ENCODE results near the gene PTPA.

The PTPA gene

GRCh38 chr9:129103595-129103965 lies 7.6 kb upstream of the PTPA start:
- no peaks in the 10 kb centered on the region for H3F3A ChIP-seq (ENCODE audit: insufficient read depth)
- H3K9me3 ChIP-seq (ENCODE audit: insufficient read depth, low read length): no peaks in the 10 kb centered on the region
- H2AFZ ChIP-seq (ENCODE audit: low read depth, low read length, severe bottlenecking): no peak overlapping the region
- H3K9ac ChIP-seq (ENCODE audit: low read length): no peak overlapping the region
- no peaks in the 10 kb centered on the region for H4K20me1 ChIP-seq (ENCODE audit: low read depth, low read length)
- H3K27me3 ChIP-seq (ENCODE audit: low read length): no peaks in the 10 kb centered on the region
- H3K9me2 ChIP-seq (replicated peaks; ENCODE audit: insufficient read depth, low read length): no peaks in the 10 kb centered on the region
- H3K79me2 ChIP-seq (ENCODE audit: insufficient read depth, low read length): no peaks in the 10 kb centered on the region
- H3K27ac ChIP-seq (ENCODE audit: low read depth, low read length): no peak overlapping the region
- no peak overlapping the region for H3K4me2 ChIP-seq (ENCODE audit: low read depth, low read length, poor library complexity, severe bottlenecking)
- H3K36me3 ChIP-seq (ENCODE audit: low read length): no peaks in the 10 kb centered on the region
- TF ChIP-seq EZH2phosphoT487 (conservative IDR thresholded peaks at IDR 0.05; ENCODE audit: low read length) (no peak), CTCF (IDR thresholded peaks at IDR 0.05; ENCODE audit: insufficient read depth, low read length, poor library complexity, severe bottlenecking) (no peak)
- no peak overlapping the region for H3K4me3 ChIP-seq (ENCODE audit: insufficient read depth, low read length, poor library complexity, severe bottlenecking)

- Histone ChIP-seq H3F3A (ENCODE audit: insufficient read depth) (no peaks in the 10 kb centered on the region), H3K9ac (ENCODE audit: low read length) (no peak overlapping the region), H3K4me2 (ENCODE audit: low read depth, low read length, poor library complexity, severe bottlenecking) (no peak overlapping the region), H3K27ac (ENCODE audit: low read depth, low read length) (no peak overlapping the region), H3K79me2 (ENCODE audit: insufficient read depth, low read length) (no peaks in the 10 kb centered on the region), H4K20me1 (ENCODE audit: low read depth, low read length) (no peaks in the 10 kb centered on the region), H3K36me3 (ENCODE audit: low read length) (no peaks in the 10 kb centered on the region), H3K9me2 (replicated peaks; ENCODE audit: insufficient read depth, low read length) (no peaks in the 10 kb centered on the region), H3K4me3 (ENCODE audit: insufficient read depth, low read length, poor library complexity, severe bottlenecking) (no peak overlapping the region), H3K9me3 (ENCODE audit: insufficient read depth, low read length) (no peaks in the 10 kb centered on the region), H3K27me3 (ENCODE audit: low read length) (no peaks in the 10 kb centered on the region), H2AFZ (ENCODE audit: low read depth, low read length, severe bottlenecking) (no peak overlapping the region)
- TF ChIP-seq EZH2phosphoT487 (conservative IDR thresholded peaks at IDR 0.05; ENCODE audit: low read length) (no peak), CTCF (IDR thresholded peaks at IDR 0.05; ENCODE audit: insufficient read depth, low read length, poor library complexity, severe bottlenecking) (no peak)
These were observed 7.2 kb upstream of the PTPA start for GRCh38 chr9:129104051-129104450.

GRCh38 chr9:129105857-129106694 lies 5.1 kb upstream of the PTPA start:
- no peak for TF ChIP-seq CTCF (IDR thresholded peaks at IDR 0.05; ENCODE audit: insufficient read depth, low read length, poor library complexity, severe bottlenecking)
- no peak for TF ChIP-seq EZH2phosphoT487 (conservative IDR thresholded peaks at IDR 0.05; ENCODE audit: low read length)
- Histone ChIP-seq H3K36me3 (ENCODE audit: low read length) (no peaks in the 10 kb centered on the region), H3K27me3 (ENCODE audit: low read length) (no peaks in the 10 kb centered on the region), H3F3A (ENCODE audit: insufficient read depth) (no peaks in the 10 kb centered on the region), H3K9ac (ENCODE audit: low read length) (no peak overlapping the region), H4K20me1 (ENCODE audit: low read depth, low read length) (no peaks in the 10 kb centered on the region), H3K79me2 (ENCODE audit: insufficient read depth, low read length) (no peaks in the 10 kb centered on the region), H3K9me3 (ENCODE audit: insufficient read depth, low read length) (no peaks in the 10 kb centered on the region), H3K9me2 (replicated peaks; ENCODE audit: insufficient read depth, low read length) (no peaks in the 10 kb centered on the region), H3K4me3 (ENCODE audit: insufficient read depth, low read length, poor library complexity, severe bottlenecking) (no peak overlapping the region), H3K27ac (ENCODE audit: low read depth, low read length) (no peak overlapping the region), H3K4me2 (ENCODE audit: low read depth, low read length, poor library complexity, severe bottlenecking) (no peak overlapping the region), H2AFZ (ENCODE audit: low read depth, low read length, severe bottlenecking) (no peak overlapping the region)

Measured in SU-DHL-6 (cell line).